Endodermal cell (in vitro differentiated cells): ENCODE measurements around the gene TPX2. TPM values are rescaled to one million over a fixed set of nuclear protein-coding genes. Genes with fewer than 3 reads are reported as not detected.

Experiments
- DNase-seq: peaks from one replicate; pipeline ENCODE4 v3.0.0-alpha.2; 2017
- H3K27ac ChIP-seq: 2 replicates; pipeline ENCODE4 v1.5.1; 2013; ENCODE audit warnings: mild to moderate bottlenecking, low read depth, low read length, moderate library complexity
- H3K27me3 ChIP-seq: 2 replicates; pipeline ENCODE4 v1.6.1; 2013; ENCODE audit warnings: mild to moderate bottlenecking, low read length, moderate library complexity; ENCODE audit not compliant: insufficient read depth, control insufficient read depth, poor library complexity, severe bottlenecking
- H3K36me3 ChIP-seq: 2 replicates; pipeline ENCODE4 v1.7.0; 2013; ENCODE audit warnings: mild to moderate bottlenecking, low read length, moderate library complexity; ENCODE audit not compliant: control insufficient read depth, insufficient read depth
- H3K4me1 ChIP-seq: one replicate; pipeline ENCODE4 v1.7.0; 2013; ENCODE audit warnings: low read length; ENCODE audit not compliant: control insufficient read depth, insufficient read depth
- H3K4me3 ChIP-seq: 2 replicates; pipeline ENCODE4 v1.5.1; 2013; ENCODE audit warnings: mild to moderate bottlenecking, low read length, moderate library complexity
- H3K9ac ChIP-seq: 2 replicates; pipeline ENCODE4 v1.6.1; 2013; ENCODE audit warnings: mild to moderate bottlenecking, low read length, moderate library complexity; ENCODE audit not compliant: poor library complexity, severe bottlenecking; ENCODE audit errors: extremely low read depth
- H3K9me3 ChIP-seq: 2 replicates; pipeline ENCODE4 v1.6.1; 2013; ENCODE audit warnings: mild to moderate bottlenecking, low read length, moderate library complexity; ENCODE audit not compliant: control insufficient read depth
- H3K27ac Mint-ChIP-seq: 2 replicates; pipeline ENCODE4 v1.8.0; 2020; ENCODE audit warnings: mixed read lengths
- H3K27me3 Mint-ChIP-seq: 2 replicates; pipeline ENCODE4 v1.8.0; 2021; ENCODE audit warnings: mild to moderate bottlenecking, mixed read lengths; ENCODE audit not compliant: insufficient read depth
- H3K36me3 Mint-ChIP-seq: 2 replicates; pipeline ENCODE4 v1.8.0; 2020; ENCODE audit warnings: low read depth, mixed read lengths
- H3K4me1 Mint-ChIP-seq: 2 replicates; pipeline ENCODE4 v1.8.0; 2020; ENCODE audit warnings: mixed read lengths
- H3K4me3 Mint-ChIP-seq: 2 replicates; pipeline ENCODE4 v1.8.0; 2020; ENCODE audit warnings: mild to moderate bottlenecking, moderate library complexity, mixed read lengths
- H3K9me3 Mint-ChIP-seq: 2 replicates; pipeline ENCODE4 v1.8.0; 2020; ENCODE audit warnings: mild to moderate bottlenecking, mixed read lengths
- WGBS, 2 experiments: methylation state at CpG; one replicate each; pipeline versions ENCODE4 v1.1.5 to v1.1.7; 2013; ENCODE audit warnings: missing lambda C conversion rate in 2 of 2, mixed read lengths in 1 of 2; ENCODE audit not compliant: insufficient coverage in 1 of 2, insufficient read length in 1 of 2; 5-methylcytosine and 5-hydroxymethylcytosine counted together
- total RNA-seq, 2 donors: library from RNA; stranded (reverse); fragmentation: NEBNext Ultra II Directional in 1 of 2; extraction: Animal tissue kit (Norgen Biotek cat#: 25700) in 1 of 2; gene quantifications; 2 replicates in 1 of 2; 3 replicates in 1 of 2; pipeline ENCODE4 v1.2.1, GENCODE V29; 2021
- TF ChIP-seq, protein P1 (sequence below): fragments of 200-600 bp; sonication (generic); conservative IDR thresholded peaks from 2 replicates; pipeline ENCODE4 v1.5.0; 2021; ENCODE audit warnings: antibody characterized with exemption, mild to moderate bottlenecking

TPX2 gene
- total RNA-seq, 2 donors from 2014 or later = 108 to 118 TPM

DNA sequence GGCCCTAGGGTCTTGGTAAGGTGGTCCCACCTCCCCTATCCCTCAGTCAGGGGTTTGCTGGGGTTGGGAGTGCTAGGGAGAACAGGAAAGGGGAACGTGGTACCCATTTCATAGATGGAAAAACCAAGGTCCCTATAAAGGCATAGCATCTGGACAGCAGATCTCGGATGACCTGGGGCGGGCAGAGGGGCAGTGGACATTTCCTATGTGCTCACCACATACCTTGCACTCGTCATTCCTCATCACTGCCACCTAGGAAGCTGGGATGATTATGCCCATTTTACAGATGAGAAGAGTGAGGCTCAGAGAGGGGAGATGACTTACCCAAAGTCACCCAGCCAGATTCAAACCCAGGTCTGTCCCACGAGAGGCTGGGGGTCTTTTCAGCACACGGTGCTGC lies 92.1 kb downstream of the TPX2 start:
- Mint-ChIP-seq H3K27me3 (no peaks in the 10 kb centered on the region), H3K4me3 (no peak overlapping the region), H3K27ac (no peak overlapping the region), H3K9me3 (no peaks in the 10 kb centered on the region), H3K4me1 (peaks cover 3% of the 10 kb centered on the region), H3K36me3 (no peaks in the 10 kb centered on the region)
- 86 to 100% methylated on average over 2 to 6 of the region's 6 CpGs for WGBS, 2 experiments
- no peaks in the 10 kb centered on the region for H3K36me3 ChIP-seq
- no peak overlapping the region for H3K27ac ChIP-seq
- peaks cover 3% of the 10 kb centered on the region for H3K4me1 ChIP-seq
- TF ChIP-seq, protein P1, sequence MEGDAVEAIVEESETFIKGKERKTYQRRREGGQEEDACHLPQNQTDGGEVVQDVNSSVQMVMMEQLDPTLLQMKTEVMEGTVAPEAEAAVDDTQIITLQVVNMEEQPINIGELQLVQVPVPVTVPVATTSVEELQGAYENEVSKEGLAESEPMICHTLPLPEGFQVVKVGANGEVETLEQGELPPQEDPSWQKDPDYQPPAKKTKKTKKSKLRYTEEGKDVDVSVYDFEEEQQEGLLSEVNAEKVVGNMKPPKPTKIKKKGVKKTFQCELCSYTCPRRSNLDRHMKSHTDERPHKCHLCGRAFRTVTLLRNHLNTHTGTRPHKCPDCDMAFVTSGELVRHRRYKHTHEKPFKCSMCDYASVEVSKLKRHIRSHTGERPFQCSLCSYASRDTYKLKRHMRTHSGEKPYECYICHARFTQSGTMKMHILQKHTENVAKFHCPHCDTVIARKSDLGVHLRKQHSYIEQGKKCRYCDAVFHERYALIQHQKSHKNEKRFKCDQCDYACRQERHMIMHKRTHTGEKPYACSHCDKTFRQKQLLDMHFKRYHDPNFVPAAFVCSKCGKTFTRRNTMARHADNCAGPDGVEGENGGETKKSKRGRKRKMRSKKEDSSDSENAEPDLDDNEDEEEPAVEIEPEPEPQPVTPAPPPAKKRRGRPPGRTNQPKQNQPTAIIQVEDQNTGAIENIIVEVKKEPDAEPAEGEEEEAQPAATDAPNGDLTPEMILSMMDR = no peak
- H3K4me3 ChIP-seq = no peak overlapping the region
- H3K9me3 ChIP-seq = no peaks in the 10 kb centered on the region
- no peaks in the 10 kb centered on the region for H3K27me3 ChIP-seq
- DNase-seq = no peak
- no peak overlapping the region for H3K9ac ChIP-seq

DNA sequence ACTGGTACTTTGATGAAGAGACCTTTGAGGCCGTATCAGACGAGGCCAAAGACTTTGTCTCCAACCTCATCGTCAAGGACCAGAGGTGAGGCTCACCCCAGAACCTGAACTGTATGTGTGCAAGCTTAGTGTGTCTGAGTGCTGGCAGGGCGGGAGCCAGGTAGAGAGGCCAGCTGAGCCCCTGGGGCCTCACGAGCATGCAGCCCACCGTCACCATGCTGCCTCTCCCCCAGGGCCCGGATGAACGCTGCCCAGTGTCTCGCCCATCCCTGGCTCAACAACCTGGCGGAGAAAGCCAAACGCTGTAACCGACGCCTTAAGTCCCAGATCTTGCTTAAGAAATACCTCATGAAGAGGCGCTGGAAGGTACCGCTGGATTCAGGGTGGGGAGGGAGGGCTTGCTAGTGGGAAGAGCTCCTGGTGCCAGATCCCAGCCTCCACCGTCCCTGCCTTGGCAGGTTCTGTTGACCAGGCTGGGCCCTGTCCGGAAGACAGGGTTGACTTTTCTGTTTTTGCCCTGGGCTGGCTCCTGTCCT lies 92.7 kb downstream of the TPX2 start:
- no peak overlapping the region for H3K27ac Mint-ChIP-seq
- 96 to 97% methylated on average over 10 to 17 of the region's 17 CpGs for WGBS, 2 experiments
- peaks cover 3% of the 10 kb centered on the region for H3K4me1 Mint-ChIP-seq
- no peaks in the 10 kb centered on the region for H3K9me3 Mint-ChIP-seq
- no peaks in the 10 kb centered on the region for H3K36me3 Mint-ChIP-seq
- Histone ChIP-seq H3K9me3 (no peaks in the 10 kb centered on the region), H3K4me1 (peaks cover 3% of the 10 kb centered on the region), H3K27me3 (no peaks in the 10 kb centered on the region), H3K9ac (no peak overlapping the region), H3K27ac (no peak overlapping the region), H3K4me3 (no peak overlapping the region), H3K36me3 (no peaks in the 10 kb centered on the region)
- no peaks in the 10 kb centered on the region for H3K27me3 Mint-ChIP-seq
- TF ChIP-seq, protein P1 = no peak
- no peak for DNase-seq
- H3K4me3 Mint-ChIP-seq = no peak overlapping the region

DNA sequence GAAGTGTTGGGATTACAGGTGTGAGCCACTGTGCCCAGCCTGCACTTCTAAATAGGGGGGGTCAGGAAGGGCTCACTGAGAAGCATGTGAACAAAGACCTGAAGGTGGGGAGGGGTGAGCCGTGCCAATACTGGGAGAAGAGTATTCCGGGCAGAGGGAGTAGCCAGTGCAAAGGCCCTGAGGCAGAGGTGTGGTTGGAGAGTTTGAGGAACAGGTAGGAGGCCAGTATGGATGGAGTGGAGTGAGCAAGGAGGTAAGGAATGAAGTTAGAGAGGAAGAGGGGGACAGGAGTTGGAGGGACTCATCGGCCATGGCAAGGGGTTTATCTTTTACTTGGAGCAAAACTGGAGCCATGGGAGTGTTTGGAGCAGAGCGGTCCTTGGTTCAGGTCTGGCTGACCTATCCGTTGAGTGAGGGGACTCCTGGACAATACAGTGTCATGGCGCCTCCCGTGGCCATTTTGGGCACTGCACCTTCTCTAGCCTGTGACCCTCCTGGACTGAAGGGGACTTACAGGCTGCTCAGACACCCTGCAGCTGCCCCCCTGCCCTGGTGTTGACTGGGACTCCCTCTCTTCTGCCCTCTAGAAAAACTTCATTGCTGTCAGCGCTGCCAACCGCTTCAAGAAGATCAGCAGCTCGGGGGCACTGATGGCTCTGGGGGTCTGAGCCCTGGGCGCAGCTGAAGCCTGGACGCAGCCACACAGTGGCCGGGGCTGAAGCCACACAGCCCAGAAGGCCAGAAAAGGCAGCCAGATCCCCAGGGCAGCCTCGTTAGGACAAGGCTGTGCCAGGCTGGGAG lies 94.2 kb downstream of the TPX2 start:
- Mint-ChIP-seq H3K36me3 (no peaks in the 10 kb centered on the region), H3K4me3 (no peak overlapping the region)
- TF ChIP-seq, protein P1 = peak; percentile 99

More for the DNA sequence above, 94.2 kb downstream of the TPX2 start:
- WGBS, 2 experiments = 66 to 69% methylated on average over 12 to 14 of the region's 14 CpGs
- H3K27me3 ChIP-seq = no peaks in the 10 kb centered on the region
- H3K9me3 ChIP-seq = no peaks in the 10 kb centered on the region
- H3K36me3 ChIP-seq = no peaks in the 10 kb centered on the region
- DNase-seq = peak; percentile 99
- H3K4me1 Mint-ChIP-seq = peaks cover 9% of the 10 kb centered on the region
- no peak overlapping the region for H3K9ac ChIP-seq
- no peaks in the 10 kb centered on the region for H3K9me3 Mint-ChIP-seq
- H3K27ac Mint-ChIP-seq = no peak overlapping the region
- H3K27me3 Mint-ChIP-seq = no peaks in the 10 kb centered on the region
- H3K27ac ChIP-seq = peak overlapping the region; percentile 77
- no peak overlapping the region for H3K4me3 ChIP-seq
- H3K4me1 ChIP-seq = peaks cover 3% of the 10 kb centered on the region
